Hepatocyte (in vitro differentiated cells): ENCODE results near the gene INSRR.

ENCODE experiments used
- CTCF ChIP-seq: fragments of 200-600 bp; sonication (generic); IDR thresholded peaks from 2 replicates; pipeline ENCODE4 v1.5.1; 2016; ENCODE audit warnings: antibody characterized with exemption, mild to moderate bottlenecking; ENCODE audit not compliant: poor library complexity
- EZH2phosphoT487 ChIP-seq: fragments of 200-600 bp; sonication (generic); IDR thresholded peaks from one replicate; pipeline ENCODE4 v1.6.1; 2018; ENCODE audit warnings: antibody characterized with exemption, mild to moderate bottlenecking, low read depth, moderate library complexity; ENCODE audit not compliant: unreplicated experiment, severe bottlenecking

- TF ChIP-seq CTCF, result no peak
- TF ChIP-seq EZH2phosphoT487, result no peak
Measured at GRCh38 chr1:156886583-156887281, 27.8 kb upstream of the INSRR start.
